Hematopoietic multipotent progenitor cell (in vitro differentiated cells): ENCODE results near the gene LHX8. TPM values are rescaled to one million over a fixed set of nuclear protein-coding genes. Genes with fewer than 3 reads are reported as not detected.
A peak's percentile ranks its signal among the peaks of the same experiment; 100 is the strongest.
"Not testable (repeated sequence)": the region's sequence is repeated elsewhere in the genome, so short reads cannot be mapped to it uniquely, and the experiment has no call there.

ENCODE experiments used
- DNase-seq, 3 donors: peaks; one replicate each; pipeline ENCODE4 v3.0.0-alpha.2; 2011 to 2015; ENCODE audit warnings: low read depth in 2 of 3, low spot score in 2 of 3
- total RNA-seq: library from RNA; depleted of rRNA; stranded (reverse); fragments of >200 nt; gene quantifications from one replicate; pipeline ENCODE4 v1.2.3, GENCODE V29; 2012

LHX8 gene
- total RNA-seq: not detected

DNA sequence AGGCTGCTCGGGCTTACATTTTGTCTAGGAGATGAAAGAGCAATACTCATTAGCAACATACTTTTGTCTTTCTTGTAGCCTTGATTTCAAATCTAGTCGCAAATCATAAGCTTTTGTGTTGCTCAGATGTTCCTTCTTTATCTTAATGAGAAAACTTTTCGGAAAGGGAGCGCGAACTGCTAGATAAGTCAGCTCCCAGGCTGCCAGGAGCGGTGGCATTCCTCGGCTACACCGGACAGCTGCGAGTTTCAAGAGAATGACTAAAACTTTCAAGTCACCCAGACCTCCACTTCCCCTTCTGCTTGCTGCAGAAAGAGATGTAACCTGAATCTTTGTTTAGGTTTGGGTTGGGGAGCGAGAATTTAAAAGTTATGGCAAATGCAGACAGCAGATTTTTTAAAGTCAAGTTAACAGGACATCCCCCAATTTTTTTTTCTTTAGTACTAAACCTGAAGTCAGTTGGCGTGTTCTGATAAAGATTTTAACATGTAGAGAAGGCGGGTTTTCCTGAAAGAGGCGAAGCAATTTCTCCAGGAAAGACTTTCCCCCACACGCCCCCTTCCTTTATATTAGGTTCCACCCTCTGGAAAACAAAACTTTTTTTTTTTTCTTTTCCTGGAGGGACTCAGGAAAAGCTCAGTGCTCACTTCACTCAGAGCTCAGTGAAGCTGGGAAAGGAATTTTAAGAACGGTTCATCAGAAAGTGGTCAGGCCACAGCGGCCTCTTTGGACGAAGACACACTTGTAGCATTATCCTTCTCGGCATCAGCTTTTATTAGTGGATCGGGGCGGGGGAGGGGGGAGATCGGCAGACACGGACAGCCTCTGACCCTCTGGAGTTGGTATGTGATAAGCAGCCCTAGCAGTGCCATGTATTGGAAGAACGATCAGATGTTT is at the start of gene LHX8:
Gene LHX8, plus strand, starts transcription at position 639 of the 897 bp plus-strand sequence. CDS start 2,227 bp downstream, outside the sequence.
- DNase-seq: peak in 2 of 3 donors; percentile 48 to 51

DNA sequence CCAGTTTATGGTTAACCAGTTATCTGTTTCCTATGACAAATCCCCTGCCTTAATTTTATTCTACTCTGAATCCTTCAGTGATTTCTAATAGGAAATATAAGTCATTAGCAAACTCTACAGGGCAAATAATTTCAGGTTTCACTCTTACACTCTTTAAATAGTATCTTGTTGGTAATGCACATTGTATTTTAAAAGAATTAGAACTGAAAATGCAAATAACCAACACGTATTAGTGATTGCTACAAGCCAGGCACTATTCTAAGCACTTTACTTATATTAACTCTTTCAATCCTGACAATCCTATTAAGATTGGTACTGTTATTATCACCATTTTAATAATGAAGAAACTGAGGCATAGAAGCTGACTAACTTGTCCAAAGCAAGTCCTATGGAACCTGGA is 48.3 kb upstream of the LHX8 start:
- no peak for DNase-seq

DNA sequence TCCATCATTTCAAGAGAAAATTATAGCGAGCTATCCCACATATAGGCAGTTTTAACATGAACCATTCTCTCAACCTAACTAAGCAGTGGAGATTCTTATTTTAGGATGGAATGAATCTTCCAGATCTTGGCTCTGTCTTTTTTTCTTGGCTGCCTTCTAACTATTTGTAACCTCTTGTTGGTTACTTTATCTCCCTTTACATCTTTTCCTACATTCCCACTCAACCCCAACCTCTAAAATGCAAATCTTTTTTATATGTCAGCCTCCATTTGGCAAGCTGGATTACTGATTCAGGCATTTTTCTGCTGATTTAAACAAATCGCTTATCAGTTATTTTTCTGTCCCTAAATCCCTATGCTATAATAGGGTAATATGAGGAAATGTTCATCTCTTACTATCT is 46.9 kb upstream of the LHX8 start:
- DNase-seq: no peak

DNA sequence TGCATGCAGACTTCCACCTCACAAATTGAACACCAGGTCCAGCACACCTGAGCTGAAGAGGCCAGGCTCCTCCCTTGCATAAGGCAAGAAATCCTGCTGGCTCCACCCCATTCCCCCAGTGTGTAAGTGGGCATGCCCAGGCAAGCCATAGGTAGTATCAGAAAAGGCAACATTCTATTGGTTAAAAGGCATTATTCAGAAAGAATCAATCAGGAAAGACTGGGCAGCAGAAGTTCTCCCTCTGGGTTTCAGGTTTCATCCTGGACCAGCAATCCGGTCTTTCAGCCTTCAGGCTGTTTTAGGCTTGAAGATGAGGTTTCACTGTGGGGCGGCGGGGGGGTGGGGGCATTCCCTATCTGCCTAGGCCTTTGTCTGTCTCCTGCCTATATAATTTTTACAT is 42.0 kb upstream of the LHX8 start:
- no peak for DNase-seq

DNA sequence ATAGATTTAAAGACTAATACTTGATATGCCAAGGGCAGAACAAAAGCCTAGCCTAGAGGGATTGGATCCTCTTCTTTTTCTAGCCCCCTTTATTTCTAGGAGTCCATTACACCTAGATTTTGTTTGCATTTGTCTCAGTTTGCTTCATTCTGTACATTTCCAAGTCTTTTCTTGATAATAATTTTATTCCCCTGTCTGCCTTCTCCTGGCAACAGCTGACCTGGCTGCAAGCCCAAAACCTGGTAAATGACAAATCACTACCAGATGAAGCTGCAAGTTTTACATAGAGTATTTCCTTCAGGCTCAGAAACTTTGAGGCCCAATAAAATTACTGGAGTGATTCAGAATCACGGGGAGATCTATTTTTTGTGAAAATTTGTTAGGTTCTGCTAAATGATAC is 36.5 kb upstream of the LHX8 start:
- no peak for DNase-seq

DNA sequence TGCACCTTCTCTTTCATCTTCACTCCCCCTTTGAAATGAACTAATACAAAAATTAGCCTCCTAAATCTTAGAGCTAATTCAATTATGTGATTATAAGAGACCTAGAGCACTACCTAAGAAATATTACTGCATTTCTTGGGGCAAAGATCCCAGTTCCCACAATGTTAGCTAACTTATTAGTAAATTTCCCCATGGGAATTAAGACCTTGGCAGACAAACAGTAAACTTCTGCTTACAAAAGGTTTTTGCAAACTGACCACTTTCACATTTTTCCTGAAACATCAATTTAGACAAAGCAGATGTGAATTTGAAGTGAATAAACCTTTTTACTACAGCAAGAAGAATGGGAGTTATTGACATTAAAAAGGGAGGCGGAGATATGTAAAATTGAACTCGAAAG is 34.6 kb upstream of the LHX8 start:
- DNase-seq: no peak

DNA sequence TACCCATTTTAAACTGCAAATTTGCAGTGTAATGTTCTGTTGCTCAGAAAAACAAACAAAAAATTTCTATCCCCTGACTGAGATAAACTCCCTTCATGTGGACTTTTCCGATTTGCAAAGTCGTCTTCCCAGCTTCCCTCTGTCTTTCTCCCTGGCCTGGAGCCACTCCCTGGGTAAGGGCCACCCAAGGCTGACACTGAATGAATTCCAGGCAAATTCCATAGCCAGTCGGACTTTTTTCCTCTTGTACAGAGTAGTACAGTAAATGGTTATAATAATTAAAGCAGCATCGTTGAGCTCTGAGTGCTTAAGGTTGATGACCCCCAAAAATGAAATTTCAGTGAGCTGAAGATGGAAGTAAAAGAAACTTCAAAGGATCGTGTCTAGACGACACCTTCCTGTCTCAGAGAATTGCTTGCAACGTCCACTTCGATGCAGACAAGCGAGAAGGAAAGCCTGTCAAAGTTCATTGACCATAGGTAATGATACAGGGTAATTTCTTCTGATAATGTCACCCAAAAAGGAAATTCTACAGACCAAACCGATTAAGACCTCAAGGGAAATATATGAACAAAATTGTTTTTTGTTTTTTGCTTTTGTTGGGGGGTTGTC is 33.6 kb upstream of the LHX8 start:
- DNase-seq: no peak

DNA sequence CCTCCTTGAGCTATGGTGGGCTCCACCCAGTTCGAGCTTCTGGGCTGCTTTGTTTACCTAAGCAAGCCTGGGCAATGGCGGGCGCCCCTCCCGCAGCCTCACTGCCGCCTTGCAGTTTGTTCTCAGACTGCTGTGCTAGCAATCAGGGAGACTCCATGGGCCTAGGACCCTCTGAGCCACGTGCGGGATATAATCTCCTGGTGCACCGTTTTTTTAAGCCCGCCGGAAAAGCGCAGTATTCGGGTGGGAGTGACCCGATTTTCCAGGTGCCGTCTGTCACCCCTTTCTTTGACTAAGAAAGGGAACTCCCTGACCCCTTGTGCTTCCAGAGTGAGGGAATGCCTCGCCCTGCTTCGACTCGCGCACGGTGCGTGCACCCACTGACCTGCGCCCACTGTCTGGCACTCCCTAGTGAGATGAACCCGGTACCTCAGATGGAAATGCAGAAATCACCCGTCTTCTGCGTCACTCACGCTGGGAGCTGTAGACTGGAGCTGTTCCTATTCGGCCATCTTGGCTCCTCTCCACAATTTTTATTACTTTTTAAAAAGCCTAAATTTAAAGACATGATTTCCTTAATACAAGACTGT is 21.7 kb upstream of the LHX8 start:
- not testable (repeated sequence) for DNase-seq

DNA sequence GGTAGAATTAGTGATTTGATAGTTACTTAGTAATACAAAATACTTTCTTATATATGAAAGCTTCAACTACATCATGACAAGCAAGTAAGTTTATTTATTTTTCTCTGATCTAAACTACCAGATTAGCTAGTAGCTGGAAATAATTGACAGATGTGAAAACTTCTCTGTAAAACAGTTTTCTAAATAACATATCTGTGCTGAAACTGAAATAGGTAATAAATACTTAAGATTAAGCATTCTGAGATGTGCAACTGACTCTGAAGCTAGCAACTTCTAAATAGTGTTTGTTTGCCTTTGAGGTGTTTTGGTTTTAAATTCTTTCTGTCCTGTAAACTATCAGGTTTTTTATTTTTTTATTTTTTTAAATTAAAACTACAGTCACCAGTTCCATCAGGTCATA is 18.5 kb upstream of the LHX8 start:
- no peak for DNase-seq

DNA sequence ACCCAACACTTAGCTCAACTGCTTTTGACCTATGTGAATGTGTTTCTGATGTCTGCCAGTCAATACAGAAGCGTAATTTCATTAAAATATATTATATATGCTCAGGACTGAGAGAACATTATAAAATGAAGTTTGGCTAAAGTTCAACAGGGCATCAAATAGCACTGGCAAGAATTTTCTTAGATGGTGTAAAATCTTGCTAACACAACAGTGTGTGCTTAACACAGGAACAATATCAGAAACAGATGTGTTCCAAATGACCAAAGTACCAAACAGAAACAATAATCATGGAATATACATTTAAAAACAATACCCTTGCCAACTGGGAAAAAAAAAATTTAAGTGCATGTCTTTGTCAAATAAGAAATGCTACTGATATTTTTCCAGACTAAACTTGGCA is 10.4 kb upstream of the LHX8 start:
- DNase-seq: no peak

DNA sequence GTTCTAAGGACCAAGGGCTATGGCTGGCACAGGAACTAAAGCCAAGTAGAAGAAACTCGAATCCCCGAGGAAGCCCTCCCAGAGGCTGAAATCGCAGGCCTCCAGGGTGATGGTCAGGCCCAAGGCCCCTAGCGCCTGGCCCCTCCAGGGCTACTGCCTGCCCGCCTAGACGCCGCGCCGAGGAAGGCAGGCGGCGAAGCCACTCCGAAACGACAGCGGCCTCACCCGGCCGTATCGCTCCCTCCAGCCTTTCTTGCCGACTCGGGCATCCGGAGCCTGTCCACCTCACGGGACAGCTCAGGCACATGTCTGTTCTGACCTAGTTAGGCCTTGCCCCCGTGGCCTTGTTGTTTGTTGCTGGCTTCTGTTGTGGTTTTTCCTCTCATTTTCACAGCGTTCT is 9.7 kb upstream of the LHX8 start:
- DNase-seq: no peak

DNA sequence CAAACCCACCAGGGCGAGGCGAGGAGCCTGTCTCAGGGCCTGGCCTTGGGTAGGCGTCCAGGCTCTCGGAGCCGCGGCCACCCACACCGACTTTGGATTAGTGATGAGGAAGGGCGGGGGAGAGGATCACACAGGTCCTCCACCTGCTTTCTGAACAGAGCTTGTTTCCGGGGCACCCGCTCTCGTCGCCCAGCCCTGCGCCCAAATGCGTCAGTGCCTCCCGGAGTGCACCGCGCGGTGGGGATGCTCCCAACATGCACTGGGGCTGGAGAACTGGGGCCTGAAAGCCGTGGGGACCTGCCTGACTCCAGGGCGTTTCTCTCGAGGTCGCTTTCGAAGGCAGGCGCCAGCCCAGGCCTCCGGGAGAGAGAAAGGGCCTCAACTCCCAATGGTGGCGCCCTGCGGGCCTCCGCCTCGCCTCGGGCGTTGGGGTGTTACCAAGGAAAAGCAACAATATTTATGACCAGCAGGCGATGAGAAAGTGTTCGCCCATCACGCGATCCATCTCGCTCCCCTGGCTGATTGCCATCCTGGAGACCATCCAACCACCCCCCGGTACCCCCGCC is 8.9 kb upstream of the LHX8 start:
- DNase-seq: no peak

DNA sequence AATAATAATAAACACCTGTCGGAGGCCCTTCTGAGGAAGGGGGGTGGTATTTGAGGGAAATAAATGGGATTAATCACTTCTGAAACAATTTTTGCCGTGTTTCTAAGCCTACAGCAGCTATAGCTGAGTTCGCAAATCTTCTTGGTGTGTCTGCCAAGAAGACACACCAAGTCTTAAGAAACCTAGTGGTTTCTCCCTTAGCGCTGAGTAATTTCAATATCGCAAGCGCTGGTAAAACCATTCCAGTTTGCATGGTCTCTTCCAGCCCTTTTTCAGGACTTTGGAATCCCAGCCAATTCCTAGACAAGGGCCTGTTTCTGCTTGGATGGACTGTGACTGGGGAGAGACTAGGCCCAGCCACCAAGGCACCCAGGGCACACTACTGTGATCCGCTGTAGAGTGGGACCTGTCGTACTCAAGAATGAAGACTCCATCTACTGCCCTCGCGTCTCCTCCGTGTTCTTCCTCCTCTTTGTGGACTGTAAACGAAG is 7.5 kb upstream of the LHX8 start:
- DNase-seq: no peak

DNA sequence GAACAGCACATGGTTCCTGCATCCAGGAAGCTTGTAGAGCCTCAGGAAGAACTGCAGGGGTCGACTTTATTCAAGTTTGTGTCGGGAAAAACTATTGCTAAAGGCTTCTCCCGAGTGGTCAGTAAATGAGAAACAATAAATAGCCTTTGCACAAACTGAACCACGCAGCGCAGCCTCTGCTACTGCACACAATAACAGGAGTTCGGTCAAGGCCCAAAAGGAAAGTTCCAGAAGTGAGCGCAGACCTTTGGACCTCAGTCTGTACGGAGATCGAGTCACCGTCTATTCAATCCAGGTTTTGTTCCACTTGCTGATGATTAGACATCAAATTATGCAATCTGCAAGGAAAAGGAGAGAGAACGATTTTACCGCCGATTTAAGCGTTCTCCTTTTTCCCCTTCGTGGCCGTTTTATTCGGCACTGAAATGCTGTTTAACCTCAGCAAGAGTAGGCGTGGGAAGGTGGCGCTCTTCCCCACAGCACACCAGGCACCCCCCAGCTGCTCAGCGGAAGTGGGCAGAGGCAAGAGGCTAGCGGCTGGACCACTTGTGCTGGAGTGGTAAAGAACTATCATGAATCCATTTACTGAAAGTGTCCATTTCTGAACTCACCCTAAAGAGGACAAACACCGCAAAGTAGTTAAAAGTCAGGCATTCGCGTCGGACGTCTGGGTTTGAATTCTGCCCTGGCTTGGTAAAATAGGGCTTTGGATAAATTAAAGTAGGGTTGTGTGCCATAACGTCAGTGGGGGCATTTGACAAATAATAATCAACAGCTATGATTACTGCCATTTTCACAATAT is 6.1 kb upstream of the LHX8 start:
- DNase-seq: no peak

DNA sequence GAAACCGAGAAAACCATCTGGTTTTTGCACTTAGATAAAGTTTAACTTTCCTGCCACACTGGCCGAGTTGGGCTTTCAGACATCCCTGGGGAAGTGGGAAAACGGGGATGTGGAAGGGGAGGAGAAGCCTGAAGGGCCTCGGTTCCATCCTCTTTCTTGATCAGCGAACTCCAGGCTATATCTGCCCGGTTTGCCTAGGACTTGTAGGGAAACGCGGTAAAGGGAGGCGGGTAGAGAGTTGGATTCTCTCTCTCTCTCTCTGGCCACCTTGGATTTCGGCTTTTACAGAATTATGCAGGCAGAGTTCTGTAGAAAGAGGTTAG is 4.6 kb upstream of the LHX8 start:
- DNase-seq: no peak

DNA sequence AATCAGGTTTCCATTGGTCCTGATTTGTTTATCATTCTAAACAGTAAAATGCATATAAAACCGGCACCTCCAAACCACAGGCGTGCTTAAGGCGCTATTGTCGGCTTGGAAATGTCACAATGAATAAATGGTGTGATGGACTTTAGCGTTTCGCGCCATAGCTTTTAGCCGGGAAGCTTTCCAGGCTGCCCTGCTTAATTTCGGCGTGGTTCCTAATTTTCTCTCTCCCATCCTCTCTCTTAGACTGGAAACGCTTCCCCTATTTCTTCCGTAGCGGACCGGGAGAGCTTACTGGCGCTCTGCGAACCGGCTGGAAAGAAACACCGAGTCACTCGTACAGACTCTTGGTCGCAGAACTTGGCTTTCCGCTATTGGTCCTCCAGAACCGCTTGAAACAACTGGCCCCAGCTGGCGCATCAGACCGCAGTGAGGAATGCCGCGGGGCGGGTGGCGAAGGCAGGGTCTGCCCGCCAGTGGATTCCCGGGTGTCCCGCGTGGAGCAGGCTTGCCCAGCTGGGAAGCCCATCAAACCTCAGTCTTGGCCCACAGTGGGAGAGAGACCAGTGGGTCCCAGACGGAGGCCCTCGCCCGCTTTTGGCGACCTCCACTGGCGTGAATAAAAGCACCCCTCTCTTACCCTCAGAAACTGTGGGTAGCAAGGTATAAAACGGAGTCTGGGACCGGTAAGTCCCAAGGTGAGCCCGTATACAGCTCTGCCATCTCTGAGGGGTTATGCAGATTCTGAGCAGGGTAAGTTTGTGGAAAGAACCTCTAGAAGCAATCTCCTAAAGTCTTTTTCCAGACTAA is 4.0 kb upstream of the LHX8 start:
- DNase-seq: no peak

DNA sequence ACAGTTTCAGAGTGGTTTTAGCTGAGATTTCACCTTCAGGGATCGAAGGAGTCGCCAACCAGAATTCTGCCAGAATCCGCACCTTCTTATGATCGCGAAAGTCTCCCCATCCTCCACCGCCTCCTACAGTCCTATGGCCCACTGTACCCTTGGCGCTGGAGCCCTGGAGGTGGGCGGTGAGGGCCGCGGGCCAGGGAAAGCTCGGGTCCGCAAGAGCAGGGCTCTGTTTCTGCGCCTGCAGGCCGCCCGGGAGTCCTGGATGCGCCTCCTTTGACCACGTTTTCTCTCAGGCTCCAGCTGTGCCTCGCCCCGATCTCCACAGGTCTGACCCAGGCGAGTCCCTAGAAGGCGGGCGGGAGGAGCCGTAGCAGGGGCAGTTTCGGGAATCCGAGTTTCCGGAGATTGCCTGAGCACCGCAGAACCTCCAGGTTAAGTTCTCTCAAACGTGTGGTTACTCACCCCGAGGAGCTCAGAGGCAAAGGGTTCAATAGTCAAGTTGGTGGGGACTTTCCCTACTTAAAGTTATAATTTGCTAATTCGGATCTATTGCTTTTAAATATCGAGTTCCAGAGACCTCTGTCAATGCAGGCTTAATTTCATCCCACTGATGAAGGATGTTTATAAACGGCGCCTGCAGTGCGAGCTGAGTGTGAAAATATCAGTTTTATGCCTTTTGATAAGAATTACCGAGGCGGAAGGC is 3.2 kb upstream of the LHX8 start:
- no peak for DNase-seq

DNA sequence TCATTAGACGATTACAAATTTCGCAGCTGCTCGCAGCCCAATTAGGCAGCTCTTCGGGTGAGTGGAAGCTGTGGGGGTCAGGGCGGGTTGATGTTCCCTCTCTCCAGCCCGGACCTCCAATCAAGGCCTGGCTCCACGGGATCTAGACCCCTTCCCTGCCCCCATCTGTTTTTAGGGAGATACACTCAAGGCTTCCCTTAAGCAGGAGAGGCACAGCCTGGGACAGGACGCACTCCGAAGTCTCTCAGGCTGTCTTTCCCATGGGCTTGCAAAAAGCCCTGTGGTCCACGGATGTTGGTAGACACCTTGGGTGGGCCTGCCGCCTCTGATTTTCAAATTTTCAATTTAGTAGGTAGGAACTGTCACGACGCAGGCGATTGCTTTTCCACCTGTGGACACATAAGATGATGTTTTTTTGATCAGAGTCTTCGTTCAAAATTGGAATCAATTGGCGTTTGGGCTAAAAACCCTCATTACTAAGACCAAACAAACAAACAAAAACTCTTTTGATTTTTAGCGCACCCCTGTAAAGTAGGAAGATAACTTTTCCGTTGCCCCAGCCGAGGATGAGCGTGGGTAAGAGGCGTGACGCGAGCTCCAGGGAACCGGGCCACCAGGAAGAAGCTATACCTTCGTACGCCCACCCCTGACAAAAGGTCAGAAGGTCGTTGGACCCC is 2.5 kb upstream of the LHX8 start:
- DNase-seq: no peak
